B cell (primary cell): ENCODE measurements around the gene CEP85L.

Experiments used
- CTCF ChIP-seq: fragments of 200-600 bp; IDR thresholded peaks from one replicate; pipeline ENCODE4 v1.8.0; 2022; ENCODE audit warnings: antibody characterized with exemption, mild to moderate bottlenecking
- EZH2 ChIP-seq: IDR thresholded peaks from 2 replicates; pipeline ENCODE4 v1.6.1; 2012; ENCODE audit warnings: borderline replicate concordance, low read depth, mild to moderate bottlenecking, moderate library complexity, low read length; ENCODE audit not compliant: insufficient read depth, poor library complexity, severe bottlenecking

- TF ChIP-seq CTCF, result no peak
- TF ChIP-seq EZH2, result no peak
Measured at GRCh38 chr6:118542184-118542952, 109.0 kb downstream of the CEP85L start.
